Measurements from ENCODE around the gene MYRF.

DNA sequence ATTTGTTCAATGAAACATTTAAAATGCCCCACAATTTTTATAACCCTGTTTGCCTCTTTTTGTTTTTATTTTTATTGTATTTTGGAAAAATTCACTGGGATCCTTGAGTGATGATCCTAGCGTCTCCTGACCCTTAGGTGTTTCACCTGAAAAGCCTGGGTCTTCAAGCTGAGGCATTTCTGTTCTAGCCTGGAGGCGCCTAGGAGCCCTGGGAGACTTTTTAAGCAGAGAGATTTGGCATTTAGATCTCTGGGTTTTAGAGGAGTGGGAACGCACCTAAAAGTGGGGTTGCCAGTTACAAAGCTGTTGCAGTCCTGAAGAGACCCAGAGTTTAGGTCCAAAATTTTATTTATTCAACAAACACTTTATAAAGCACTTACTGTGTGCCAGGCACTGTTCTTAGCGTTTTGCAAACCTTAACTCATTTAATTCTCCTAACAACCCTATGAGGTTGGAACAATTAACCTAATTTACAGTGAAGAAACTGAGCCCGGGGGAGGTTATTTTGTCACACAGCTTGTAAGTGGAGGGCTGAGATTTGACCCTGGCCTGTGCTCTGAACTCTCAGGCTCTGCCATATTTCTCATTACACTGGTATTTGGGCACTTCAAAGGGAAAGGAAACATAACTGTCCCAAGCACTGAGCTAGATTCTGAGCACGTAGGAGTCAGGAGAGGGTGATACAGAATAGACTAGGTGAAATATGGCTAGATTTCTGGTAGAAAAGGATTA, 65.2 kb downstream of the MYRF start:
- TF ChIP-seq, protein P1, sequence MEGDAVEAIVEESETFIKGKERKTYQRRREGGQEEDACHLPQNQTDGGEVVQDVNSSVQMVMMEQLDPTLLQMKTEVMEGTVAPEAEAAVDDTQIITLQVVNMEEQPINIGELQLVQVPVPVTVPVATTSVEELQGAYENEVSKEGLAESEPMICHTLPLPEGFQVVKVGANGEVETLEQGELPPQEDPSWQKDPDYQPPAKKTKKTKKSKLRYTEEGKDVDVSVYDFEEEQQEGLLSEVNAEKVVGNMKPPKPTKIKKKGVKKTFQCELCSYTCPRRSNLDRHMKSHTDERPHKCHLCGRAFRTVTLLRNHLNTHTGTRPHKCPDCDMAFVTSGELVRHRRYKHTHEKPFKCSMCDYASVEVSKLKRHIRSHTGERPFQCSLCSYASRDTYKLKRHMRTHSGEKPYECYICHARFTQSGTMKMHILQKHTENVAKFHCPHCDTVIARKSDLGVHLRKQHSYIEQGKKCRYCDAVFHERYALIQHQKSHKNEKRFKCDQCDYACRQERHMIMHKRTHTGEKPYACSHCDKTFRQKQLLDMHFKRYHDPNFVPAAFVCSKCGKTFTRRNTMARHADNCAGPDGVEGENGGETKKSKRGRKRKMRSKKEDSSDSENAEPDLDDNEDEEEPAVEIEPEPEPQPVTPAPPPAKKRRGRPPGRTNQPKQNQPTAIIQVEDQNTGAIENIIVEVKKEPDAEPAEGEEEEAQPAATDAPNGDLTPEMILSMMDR (conservative IDR thresholded peaks at IDR 0.05; ENCODE audit: low read length): no peak
- TF ChIP-seq EZH2phosphoT487 (IDR thresholded peaks at IDR 0.05; ENCODE audit: borderline replicate concordance): no peak
